HG02678 (cell line): ENCODE measurements around the gene CDHR2.
A peak's percentile ranks its signal among the peaks of the same experiment; 100 is the strongest.

Source experiments
- ATAC-seq: cut with Tn5 transposase; IDR thresholded peaks from one replicate; pipeline ENCODE4 v1.9.1; 2021; ENCODE audit warnings: mild to moderate bottlenecking, moderate library complexity; ENCODE audit not compliant: unreplicated experiment

CDHR2 gene

DNA sequence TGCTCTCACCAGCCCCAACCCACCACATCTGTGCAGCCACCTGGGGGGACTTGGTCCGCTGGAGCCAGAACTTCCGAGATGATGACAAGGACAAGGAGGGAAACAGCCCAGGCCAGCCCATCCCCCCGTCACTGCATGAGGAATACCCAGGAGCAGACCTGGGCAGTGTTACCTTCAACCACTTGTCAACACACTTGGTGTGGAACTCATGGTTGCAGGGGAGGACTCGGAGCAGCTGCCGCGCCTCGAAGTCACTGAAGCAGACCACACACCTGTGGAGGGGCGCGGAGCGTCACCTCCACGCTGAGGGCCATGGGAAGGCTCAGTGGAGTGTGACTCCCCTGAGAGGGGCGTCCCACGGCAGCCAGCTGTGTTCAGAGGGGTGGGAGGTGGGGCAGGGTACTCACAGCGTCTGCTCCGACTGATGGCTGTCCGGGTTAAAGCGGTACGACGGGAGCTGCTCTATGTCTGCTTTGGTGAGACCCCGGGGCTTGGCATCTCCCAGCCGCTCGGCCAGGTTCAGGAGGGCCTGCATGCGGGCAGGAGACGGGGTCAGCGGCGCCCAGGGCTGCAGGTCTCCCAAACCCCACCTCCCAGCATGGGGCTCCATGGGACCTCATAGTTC lies 19.9 kb upstream of the CDHR2 start:
- no peak for ATAC-seq

GRCh38 chr5:176529741-176530141 lies 19.4 kb upstream of the CDHR2 start:
- ATAC-seq = no peak

GRCh38 chr5:176530393-176530982 lies 18.7 kb upstream of the CDHR2 start:
- no peak for ATAC-seq

GRCh38 chr5:176530983-176531901 lies 17.9 kb upstream of the CDHR2 start:
- no peak for ATAC-seq

DNA sequence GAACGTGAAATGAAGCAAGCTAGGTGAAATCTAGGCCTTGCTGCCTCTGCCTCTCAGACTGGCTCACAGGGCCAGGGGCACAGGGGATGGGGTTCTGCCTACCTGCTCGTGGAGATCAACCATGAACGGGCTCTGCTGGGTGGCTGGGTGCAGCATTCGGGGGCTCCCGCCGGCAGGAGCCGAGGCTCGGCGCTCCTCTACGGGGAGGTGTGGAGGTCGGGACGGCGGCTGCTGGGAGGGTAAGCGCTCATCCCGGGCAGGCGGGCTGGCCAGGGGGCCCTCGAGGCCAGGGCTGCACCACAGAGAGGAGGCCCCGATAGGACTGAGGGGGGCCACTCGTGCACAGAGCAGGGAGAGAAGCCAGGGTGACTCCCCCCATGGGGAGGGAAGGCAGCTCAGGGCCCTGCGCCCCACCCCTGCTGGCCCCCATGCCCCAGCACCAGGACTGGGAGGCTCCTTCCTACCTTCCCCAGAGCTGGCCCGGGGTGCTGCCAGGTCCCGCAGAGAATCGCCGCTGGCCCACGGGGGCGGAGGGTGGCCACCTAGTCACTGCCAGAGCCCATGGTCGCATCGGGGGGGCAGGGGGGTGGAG lies 17.1 kb upstream of the CDHR2 start:
- no peak for ATAC-seq

- no peak for ATAC-seq
Measured at GRCh38 chr5:176532795-176533194, 16.3 kb upstream of the CDHR2 start.

GRCh38 chr5:176533390-176533789 lies 15.8 kb upstream of the CDHR2 start:
- ATAC-seq = no peak

- ATAC-seq = no peak
Measured at GRCh38 chr5:176533894-176534611, 15.1 kb upstream of the CDHR2 start.

GRCh38 chr5:176534640-176535039 lies 14.5 kb upstream of the CDHR2 start:
- no peak for ATAC-seq

DNA sequence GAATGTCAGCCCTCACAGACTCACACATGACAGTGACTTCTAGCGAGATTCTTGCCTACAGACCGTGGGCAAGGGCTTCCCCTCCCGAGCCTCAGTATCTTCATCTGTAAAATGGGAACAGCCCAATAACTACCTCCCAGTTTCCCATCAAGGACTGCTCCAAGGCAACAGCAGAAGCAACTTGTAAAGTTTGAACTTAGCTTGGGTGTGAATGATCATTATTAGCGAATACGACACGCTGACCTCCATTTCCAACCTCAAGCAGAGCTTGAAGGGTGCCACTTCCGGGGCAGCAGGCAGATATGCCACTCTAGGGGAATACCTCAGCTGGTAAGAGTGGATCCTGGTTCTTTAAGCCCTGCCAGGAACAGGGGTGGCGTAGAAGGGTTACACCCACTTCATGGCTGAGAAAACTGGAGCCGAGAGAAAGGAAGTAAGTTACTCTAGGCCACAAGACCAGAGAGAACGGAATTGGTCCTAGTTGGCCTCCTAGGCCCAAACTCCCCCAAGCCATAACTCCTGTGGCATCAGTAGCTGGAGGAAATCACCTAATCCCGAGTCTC lies 14.0 kb upstream of the CDHR2 start:
- ATAC-seq = no peak

DNA sequence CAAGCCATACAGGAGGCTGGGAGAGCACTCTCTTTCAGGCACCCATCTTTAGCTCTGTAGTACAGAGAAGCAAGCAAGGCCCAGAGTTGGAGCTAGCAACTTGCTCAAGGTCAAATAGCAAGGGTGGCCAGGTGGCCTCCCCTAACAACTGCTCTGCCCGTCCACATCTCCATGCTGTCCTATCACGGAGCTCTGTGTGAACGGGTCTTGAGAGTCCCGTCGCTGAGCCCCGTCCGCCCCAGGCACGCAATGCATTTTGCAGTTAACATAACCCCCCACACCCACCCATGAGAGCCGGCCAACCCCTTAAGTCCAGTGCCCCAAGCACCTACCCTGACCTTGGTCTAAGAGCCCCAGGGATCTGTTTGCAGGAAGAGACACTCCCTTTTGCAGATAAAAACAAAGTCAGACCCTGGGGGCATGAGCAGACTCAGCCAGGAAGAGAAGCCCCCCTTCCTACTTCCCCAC lies 13.4 kb upstream of the CDHR2 start:
- no peak for ATAC-seq

DNA sequence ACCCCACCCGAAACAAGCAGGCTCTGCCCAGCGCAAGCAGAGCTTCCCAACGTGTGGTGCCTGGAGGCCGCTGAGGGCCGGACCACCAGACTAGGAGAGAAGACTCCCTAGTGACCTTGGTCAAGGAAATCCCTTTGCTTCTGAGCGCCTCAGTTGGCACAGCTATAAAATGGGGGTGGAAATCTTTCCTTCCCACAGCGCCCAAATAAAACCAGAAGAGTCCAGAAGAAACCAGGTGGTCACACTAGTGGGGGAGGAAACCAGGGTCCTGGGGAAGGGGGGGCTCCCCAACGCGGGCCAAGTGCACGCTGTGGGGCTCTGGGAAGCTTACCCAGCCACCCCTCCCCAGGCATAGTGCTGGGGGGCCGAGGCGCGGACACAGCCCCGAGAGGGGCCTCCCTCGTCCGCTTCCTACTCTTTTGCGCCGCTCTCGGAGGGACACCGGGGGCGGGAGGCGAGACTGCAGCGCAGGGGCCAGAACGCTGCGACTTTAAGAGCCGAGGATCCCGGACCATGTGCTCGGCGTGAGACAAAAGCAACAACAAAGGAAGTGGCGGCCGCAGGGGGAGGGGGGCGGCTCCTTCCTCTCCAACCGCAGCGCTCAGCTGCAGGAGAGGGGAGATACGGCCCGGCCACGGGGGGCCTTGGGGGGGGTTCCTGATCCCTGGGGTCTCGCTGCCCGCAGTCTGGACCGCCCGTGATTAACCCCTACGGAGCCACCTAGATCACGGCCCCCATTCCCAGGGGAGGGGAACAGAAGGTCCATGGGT lies 12.8 kb upstream of the CDHR2 start:
- ATAC-seq = peak; percentile 22

- peak; percentile 57 for ATAC-seq
Measured at GRCh38 chr5:176536902-176537553, 12.1 kb upstream of the CDHR2 start, which contains the start of gene RNF44. Gene RNF44 (minus strand): TSS chr5:176537402. CDS start chr5:176532472, 4,930 bp downstream.

DNA sequence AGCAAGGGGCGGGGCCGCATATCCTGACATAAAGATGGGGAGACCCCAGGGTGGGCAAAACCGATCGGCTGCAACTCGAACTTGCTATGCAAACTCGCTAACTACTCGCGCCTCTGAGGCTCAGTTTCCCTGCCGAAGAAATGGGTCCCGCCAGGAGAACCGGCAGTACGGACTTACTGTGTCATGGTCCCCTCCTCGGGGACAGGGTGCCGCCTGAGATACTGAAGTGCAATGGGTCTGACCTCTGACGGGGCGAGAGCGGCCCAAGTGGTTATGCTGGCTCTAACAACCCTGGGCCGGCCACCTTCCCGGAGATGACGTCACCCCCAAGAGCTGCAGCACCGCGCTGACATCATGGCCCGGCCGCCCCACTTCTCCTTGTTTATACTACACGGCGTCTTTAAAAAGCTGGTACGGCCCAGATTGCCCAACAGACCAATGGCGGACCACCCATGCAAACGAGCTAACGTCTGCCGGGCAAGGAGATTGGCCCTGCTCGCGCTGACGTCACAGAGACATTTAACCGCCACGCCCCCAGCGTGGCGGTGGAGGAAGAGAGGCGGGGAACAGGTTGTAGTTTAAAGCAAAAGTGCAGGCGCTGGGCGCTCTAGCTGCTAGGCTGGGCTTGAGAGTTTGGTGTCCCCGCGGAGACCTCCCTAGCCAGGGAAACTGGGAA lies 11.4 kb upstream of the CDHR2 start:
- peak; percentile 69 for ATAC-seq

DNA sequence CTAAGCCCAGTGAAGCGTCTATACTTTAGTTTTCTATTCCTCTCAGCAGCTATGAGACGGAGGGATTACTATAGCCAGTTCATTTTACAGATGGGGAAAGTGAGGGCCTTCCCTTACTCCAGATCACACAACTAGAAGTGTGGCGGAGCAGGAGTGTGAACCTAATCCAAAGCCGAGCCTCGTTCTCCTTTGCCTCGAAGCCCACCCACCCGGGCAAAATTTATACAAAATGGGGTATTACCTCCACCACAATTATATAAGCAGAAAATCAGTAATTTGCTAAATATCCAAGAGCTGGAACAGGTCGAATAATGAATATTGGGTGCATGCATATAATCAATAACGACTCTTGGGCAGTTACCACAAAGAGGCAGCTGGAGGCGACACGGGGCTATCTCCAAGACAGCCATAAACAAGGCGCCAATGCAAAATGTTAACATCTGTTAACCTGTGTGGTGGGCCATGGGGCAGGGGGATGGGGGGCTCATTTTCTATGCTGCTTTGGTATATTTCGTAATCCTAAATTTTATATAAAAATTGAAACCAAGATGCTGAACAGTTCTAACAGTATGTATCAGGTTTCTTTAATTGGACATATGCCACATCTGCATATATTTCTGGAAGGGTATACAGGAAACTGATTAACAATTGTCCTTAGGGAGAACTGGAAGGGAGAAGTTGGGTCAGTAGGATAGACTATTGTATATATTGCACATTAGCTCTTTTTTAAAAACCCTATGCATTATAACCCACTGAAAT lies 10.7 kb upstream of the CDHR2 start:
- ATAC-seq = no peak

DNA sequence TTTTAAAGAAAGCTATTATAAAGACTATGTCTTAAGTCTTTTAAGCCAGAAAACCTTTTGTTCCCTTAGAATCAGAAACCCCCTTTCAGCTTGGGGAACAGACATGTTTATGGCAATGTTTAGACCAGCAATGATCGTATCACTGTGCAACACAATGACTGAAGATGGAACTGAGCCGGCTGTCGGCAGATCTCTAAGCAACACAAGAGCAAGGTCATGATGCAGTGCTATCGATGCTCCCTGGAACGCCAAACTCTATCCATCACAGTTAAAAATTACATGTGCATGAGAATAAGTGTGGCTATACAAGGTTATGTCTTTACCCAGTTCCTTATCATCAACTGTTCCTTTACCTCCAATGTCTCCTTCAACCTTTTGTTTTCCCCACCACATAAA lies 10.2 kb upstream of the CDHR2 start:
- ATAC-seq = no peak

DNA sequence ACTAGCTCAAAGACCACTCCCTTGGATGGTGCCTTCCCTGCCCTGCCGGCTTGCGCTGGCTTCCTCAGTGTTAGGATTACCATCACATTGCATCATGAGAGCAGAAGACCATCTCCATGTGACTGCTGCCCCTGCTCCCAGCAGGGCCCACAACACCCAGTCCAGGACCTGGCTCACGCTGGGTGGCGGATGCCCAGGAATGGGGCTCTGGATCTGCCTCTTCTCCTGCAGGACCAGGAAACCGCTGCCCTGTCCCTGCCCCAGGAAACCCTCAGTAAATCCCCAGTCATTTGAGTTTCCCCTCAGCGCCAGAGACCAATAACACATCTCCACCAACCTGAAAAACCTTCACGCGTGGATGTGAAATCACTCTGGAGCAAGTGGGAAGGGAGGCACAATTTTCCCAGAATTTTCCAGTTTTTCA lies 8.7 kb upstream of the CDHR2 start:
- no peak for ATAC-seq

DNA sequence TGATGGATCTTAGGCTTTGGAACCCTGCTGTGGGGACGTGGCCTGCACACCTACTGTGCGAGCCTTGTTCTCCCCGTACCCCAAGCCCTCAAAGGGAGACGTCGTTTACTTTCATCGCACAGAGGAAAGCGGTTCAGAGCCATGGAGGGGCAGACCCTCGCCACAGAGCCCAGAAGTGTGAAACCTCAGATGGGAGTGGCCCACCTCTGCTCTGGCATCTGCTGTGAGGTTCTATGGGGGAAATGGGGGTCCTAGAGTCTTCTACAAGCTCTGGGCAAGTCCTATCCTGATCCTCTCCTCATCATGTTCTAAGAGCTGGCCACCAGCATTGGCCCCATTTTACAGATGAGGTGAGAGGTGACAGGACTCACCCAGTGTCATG lies 8.2 kb upstream of the CDHR2 start:
- ATAC-seq = no peak
